Spleen (tissue), 7 donors: Measurements from ENCODE around the gene GCDH.

ENCODE experiments used
- POLR2A ChIP-seq, 3 donors: fragments of 450-650 bp; IDR thresholded peaks; one replicate each; pipeline ENCODE4 v1.5.1; 2017; ENCODE audit warnings: antibody characterized with exemption in 3 of 3, mild to moderate bottlenecking in 1 of 3
- POLR2AphosphoS5 ChIP-seq, 3 donors: sonication (generic); formaldehyde crosslinking; IDR thresholded peaks; one replicate each; pipeline ENCODE4 v1.5.1; 2017; ENCODE audit warnings: antibody characterized with exemption in 3 of 3
- TF ChIP-seq, protein P1 (sequence below), 11 experiments: fragments of 200-600 bp in 7 of 11; fragments of 450-650 bp in 4 of 11; sonication (generic) in 4 of 11; IDR thresholded peaks in 8 of 11; conservative IDR thresholded peaks in 3 of 11; 1 replicate in 7 of 11; 2 replicates in 4 of 11; pipeline versions ENCODE4 v1.4.0 to v1.8.0; 2016 to 2021; ENCODE audit warnings: antibody characterized with exemption in 11 of 11, inconsistent platforms in 4 of 11, mild to moderate bottlenecking in 1 of 11
- donor health status: DM: no; HTN: no; CAD: no; lungs with moderate emphysema.
- donor health status: DM: no; HTN: no; CAD: no.
- donor health status: DM: no; HTN: no; CAD: no.

- TF ChIP-seq, protein P1, sequence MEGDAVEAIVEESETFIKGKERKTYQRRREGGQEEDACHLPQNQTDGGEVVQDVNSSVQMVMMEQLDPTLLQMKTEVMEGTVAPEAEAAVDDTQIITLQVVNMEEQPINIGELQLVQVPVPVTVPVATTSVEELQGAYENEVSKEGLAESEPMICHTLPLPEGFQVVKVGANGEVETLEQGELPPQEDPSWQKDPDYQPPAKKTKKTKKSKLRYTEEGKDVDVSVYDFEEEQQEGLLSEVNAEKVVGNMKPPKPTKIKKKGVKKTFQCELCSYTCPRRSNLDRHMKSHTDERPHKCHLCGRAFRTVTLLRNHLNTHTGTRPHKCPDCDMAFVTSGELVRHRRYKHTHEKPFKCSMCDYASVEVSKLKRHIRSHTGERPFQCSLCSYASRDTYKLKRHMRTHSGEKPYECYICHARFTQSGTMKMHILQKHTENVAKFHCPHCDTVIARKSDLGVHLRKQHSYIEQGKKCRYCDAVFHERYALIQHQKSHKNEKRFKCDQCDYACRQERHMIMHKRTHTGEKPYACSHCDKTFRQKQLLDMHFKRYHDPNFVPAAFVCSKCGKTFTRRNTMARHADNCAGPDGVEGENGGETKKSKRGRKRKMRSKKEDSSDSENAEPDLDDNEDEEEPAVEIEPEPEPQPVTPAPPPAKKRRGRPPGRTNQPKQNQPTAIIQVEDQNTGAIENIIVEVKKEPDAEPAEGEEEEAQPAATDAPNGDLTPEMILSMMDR (IDR thresholded peaks at IDR 0.05 in 8 of 11, conservative IDR thresholded peaks at IDR 0.05 in 3 of 11), result peak in 4 of 11 experiments; percentile 28 to 52 (median 40)
- TF ChIP-seq POLR2A (IDR thresholded peaks at IDR 0.05) (peak; percentile 92 to 99 (median 97)), POLR2AphosphoS5 (IDR thresholded peaks at IDR 0.05) (peak; percentile 100)
These were observed 47.2 kb downstream of the GCDH start, which contains the start of gene CALR for GRCh38 chr19:12937927-12938778.
